ENCODE data around the gene EXOSC1.

The EXOSC1 gene

GRCh38 chr10:97442277-97442676 lies 3.5 kb downstream of the EXOSC1 start:
- Histone ChIP-seq H3K9me3 (ENCODE audit: insufficient read depth, low read length) (no peaks in the 10 kb centered on the region), H3K27ac (ENCODE audit: low read length) (no peak overlapping the region), H4K20me1 (ENCODE audit: insufficient read depth, low read length) (no peaks in the 10 kb centered on the region), H3K4me3 (ENCODE audit: low read length) (no peak overlapping the region), H3K79me2 (ENCODE audit: low read length) (peaks cover 31% of the 10 kb centered on the region), H3K27me3 (ENCODE audit: low read depth, low read length) (no peaks in the 10 kb centered on the region), H3K4me1 (ENCODE audit: low read length) (peaks cover 18% of the 10 kb centered on the region), H2AFZ (ENCODE audit: low read depth, low read length) (no peak overlapping the region), H3K4me2 (ENCODE audit: low read length) (no peak overlapping the region), H3K36me3 (replicated peaks; ENCODE audit: low read depth, low read length) (peaks cover 2% of the 10 kb centered on the region), H3K9ac (ENCODE audit: low read length) (no peak overlapping the region)
- TF ChIP-seq CTCF (IDR thresholded peaks at IDR 0.05; ENCODE audit: low read depth, low read length) (no peak), EZH2phosphoT487 (IDR thresholded peaks at IDR 0.05; ENCODE audit: low read depth) (no peak)

DNA sequence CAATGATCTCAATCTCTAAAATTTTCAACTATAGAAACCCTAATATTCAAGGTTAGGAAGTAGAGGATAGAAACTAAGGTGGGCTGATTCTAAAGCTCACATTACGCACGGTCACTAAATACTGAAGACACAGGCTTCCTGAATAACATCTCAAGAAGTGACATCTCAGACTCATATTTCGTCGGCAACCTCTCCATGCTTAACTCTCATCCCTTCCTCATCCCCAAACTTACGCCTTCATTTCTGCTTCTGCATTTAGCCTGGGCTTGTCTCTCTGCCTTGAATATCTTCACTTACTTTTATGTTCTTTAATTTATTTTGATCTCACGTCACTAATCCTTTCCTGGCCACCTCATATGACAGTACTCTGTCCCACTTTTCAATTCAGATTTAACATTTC lies 10.6 kb downstream of the EXOSC1 start:
- TF ChIP-seq EZH2phosphoT487 (IDR thresholded peaks at IDR 0.05; ENCODE audit: low read depth) (no peak), CTCF (IDR thresholded peaks at IDR 0.05; ENCODE audit: low read depth, low read length) (no peak)
- H3K9me3 ChIP-seq (ENCODE audit: insufficient read depth, low read length) = no peaks in the 10 kb centered on the region
- no peak overlapping the region for H3K4me3 ChIP-seq (ENCODE audit: low read length)
- H3K9ac ChIP-seq (ENCODE audit: low read length) = no peak overlapping the region
- no peaks in the 10 kb centered on the region for H3K4me1 ChIP-seq (ENCODE audit: low read length)
- no peaks in the 10 kb centered on the region; the same call in 1 of the 2 replicates for H3K79me2 ChIP-seq (ENCODE audit: low read length)
- no peak overlapping the region for H3K4me2 ChIP-seq (ENCODE audit: low read length)
- no peak overlapping the region for H2AFZ ChIP-seq (ENCODE audit: low read depth, low read length)
- peaks cover 25% of the 10 kb centered on the region for H3K36me3 ChIP-seq (replicated peaks; ENCODE audit: low read depth, low read length)
- no peak overlapping the region for H3K27ac ChIP-seq (ENCODE audit: low read length)
- H3K27me3 ChIP-seq (ENCODE audit: low read depth, low read length) = no peaks in the 10 kb centered on the region
- no peaks in the 10 kb centered on the region for H4K20me1 ChIP-seq (ENCODE audit: insufficient read depth, low read length)

GRCh38 chr10:97434557-97434956 lies 11.2 kb downstream of the EXOSC1 start:
- Histone ChIP-seq H3K27me3 (ENCODE audit: low read depth, low read length) (no peaks in the 10 kb centered on the region), H3K9me3 (ENCODE audit: insufficient read depth, low read length) (no peaks in the 10 kb centered on the region), H3K27ac (ENCODE audit: low read length) (no peak overlapping the region), H3K36me3 (replicated peaks; ENCODE audit: low read depth, low read length) (peaks cover 31% of the 10 kb centered on the region), H2AFZ (ENCODE audit: low read depth, low read length) (no peak overlapping the region), H3K79me2 (ENCODE audit: low read length) (peaks cover 6% of the 10 kb centered on the region), H3K4me2 (ENCODE audit: low read length) (no peak overlapping the region), H3K4me3 (ENCODE audit: low read length) (no peak overlapping the region), H3K4me1 (ENCODE audit: low read length) (no peaks in the 10 kb centered on the region), H4K20me1 (ENCODE audit: insufficient read depth, low read length) (peaks cover 4% of the 10 kb centered on the region; the same call in 1 of the 2 replicates), H3K9ac (ENCODE audit: low read length) (no peak overlapping the region)
- no peak for TF ChIP-seq EZH2phosphoT487 (IDR thresholded peaks at IDR 0.05; ENCODE audit: low read depth)

DNA sequence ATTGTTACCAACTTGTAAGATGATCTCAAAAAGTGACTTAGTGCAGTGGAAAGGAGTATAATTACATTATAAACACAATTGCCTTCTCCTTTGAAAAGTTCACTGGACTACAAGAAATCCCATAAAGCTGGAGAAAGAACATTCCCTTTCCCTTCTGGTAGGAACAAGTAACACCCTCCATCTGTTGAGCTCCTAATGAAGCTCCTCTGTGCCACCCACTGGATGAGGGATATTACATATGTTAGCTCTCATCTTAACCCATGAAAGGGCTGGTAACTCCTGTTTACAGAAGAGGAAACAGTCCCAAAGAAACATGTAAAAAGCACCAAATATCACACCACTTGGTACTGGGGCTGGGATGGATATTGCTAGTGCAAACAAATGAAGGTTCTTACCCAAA lies 11.8 kb downstream of the EXOSC1 start:
- no peak overlapping the region for H3K9ac ChIP-seq (ENCODE audit: low read length)
- peaks cover 34% of the 10 kb centered on the region for H3K36me3 ChIP-seq (replicated peaks; ENCODE audit: low read depth, low read length)

More for the DNA sequence above, 11.8 kb downstream of the EXOSC1 start:
- Histone ChIP-seq H3K27ac (ENCODE audit: low read length) (no peak overlapping the region), H2AFZ (ENCODE audit: low read depth, low read length) (no peak overlapping the region), H3K9me3 (ENCODE audit: insufficient read depth, low read length) (no peaks in the 10 kb centered on the region), H3K79me2 (ENCODE audit: low read length) (peaks cover 11% of the 10 kb centered on the region), H3K4me2 (ENCODE audit: low read length) (no peak overlapping the region), H3K27me3 (ENCODE audit: low read depth, low read length) (no peaks in the 10 kb centered on the region), H4K20me1 (ENCODE audit: insufficient read depth, low read length) (peaks cover 6% of the 10 kb centered on the region; the same call in 1 of the 2 replicates), H3K4me3 (ENCODE audit: low read length) (no peak overlapping the region), H3K4me1 (ENCODE audit: low read length) (no peaks in the 10 kb centered on the region)
- no peak for TF ChIP-seq EZH2phosphoT487 (IDR thresholded peaks at IDR 0.05; ENCODE audit: low read depth)
- TF ChIP-seq CTCF (IDR thresholded peaks at IDR 0.05; ENCODE audit: low read depth, low read length) = no peak
